B cell (primary cell): ENCODE data around the gene COG5.

Source experiments
- EZH2 ChIP-seq: IDR thresholded peaks from 2 replicates; pipeline ENCODE4 v1.6.1; 2012; ENCODE audit warnings: borderline replicate concordance, low read depth, mild to moderate bottlenecking, moderate library complexity, low read length; ENCODE audit not compliant: insufficient read depth, poor library complexity, severe bottlenecking
- TF ChIP-seq, protein P1 (sequence below): fragments of 200-600 bp; IDR thresholded peaks from one replicate; pipeline ENCODE4 v1.8.0; 2022; ENCODE audit warnings: antibody characterized with exemption, mild to moderate bottlenecking

DNA sequence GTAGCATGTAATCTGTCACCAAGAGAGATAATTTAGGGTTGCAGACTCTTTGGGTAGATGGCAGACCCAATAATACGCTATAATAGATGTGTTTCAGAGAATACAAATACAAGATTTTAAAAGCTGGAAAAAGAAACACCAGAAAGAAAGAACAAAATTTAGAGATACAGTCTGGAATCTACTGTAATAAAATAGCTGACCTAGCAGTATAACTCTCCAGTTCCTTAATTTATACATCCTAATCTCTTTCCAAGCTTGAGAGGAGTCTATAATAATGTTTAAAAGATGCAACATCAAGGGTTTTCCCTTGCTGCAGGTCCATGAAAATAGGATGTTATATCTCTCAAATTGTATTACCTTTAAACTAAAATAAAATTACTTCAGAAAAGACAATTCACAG is 121.0 kb downstream of the COG5 start:
- TF ChIP-seq, protein P1, sequence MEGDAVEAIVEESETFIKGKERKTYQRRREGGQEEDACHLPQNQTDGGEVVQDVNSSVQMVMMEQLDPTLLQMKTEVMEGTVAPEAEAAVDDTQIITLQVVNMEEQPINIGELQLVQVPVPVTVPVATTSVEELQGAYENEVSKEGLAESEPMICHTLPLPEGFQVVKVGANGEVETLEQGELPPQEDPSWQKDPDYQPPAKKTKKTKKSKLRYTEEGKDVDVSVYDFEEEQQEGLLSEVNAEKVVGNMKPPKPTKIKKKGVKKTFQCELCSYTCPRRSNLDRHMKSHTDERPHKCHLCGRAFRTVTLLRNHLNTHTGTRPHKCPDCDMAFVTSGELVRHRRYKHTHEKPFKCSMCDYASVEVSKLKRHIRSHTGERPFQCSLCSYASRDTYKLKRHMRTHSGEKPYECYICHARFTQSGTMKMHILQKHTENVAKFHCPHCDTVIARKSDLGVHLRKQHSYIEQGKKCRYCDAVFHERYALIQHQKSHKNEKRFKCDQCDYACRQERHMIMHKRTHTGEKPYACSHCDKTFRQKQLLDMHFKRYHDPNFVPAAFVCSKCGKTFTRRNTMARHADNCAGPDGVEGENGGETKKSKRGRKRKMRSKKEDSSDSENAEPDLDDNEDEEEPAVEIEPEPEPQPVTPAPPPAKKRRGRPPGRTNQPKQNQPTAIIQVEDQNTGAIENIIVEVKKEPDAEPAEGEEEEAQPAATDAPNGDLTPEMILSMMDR: no peak
- TF ChIP-seq EZH2: no peak
